Bronchial epithelial cell (primary cell): ENCODE measurements around the gene SPHK2. TPM values are rescaled to one million over a fixed set of nuclear protein-coding genes. Genes with fewer than 3 reads are reported as not detected.

Experiments used
- DNase-seq: peaks from one replicate; pipeline ENCODE4 v3.0.0-alpha.2; 2010; ENCODE audit warnings: low read depth
- FAIRE-seq: peaks from 2 replicates; lab custom pipeline; 2011; peaks lifted over from hg19 to GRCh38; lab: Jason Lieb, UNC
- H3K27me3 ChIP-seq: 2 replicates; pipeline ENCODE4 v1.5.1; 2011; ENCODE audit warnings: low read length; ENCODE audit not compliant: control insufficient read depth, insufficient read depth
- H3K36me3 ChIP-seq: 2 replicates; pipeline ENCODE4 v1.5.1; 2011; ENCODE audit warnings: low read length; ENCODE audit not compliant: control insufficient read depth, insufficient read depth
- H3K4me3 ChIP-seq: 2 replicates; pipeline ENCODE4 v1.5.1; 2011; ENCODE audit warnings: mild to moderate bottlenecking, low read depth, low read length, control low read depth
- CTCF ChIP-seq: IDR thresholded peaks from 2 replicates; pipeline ENCODE4 v1.5.1; 2011; ENCODE audit warnings: mild to moderate bottlenecking, moderate library complexity, low read length, control low read depth, inconsistent platforms; ENCODE audit not compliant: insufficient read depth, severe bottlenecking
- total RNA-seq: library from RNA; depleted of rRNA; stranded (reverse); fragments of >200 nt; gene quantifications from 2 replicates; pipeline ENCODE4 v1.2.1, GENCODE V29; 2014

The SPHK2 gene
- total RNA-seq, 1 donor from 2014 or later = 3.4 TPM

- Histone ChIP-seq H3K36me3 (peaks cover 7% of the 10 kb centered on the region), H3K27me3 (no peaks in the 10 kb centered on the region), H3K4me3 (no peak overlapping the region)
- no peak for FAIRE-seq
- no peak for TF ChIP-seq CTCF
- peak; percentile 40 for DNase-seq
Measured at GRCh38 chr19:48633148-48634035, 14.1 kb downstream of the SPHK2 start.

- no peak for TF ChIP-seq CTCF
- no peak for FAIRE-seq
- DNase-seq = no peak
- peaks cover 7% of the 10 kb centered on the region for H3K36me3 ChIP-seq
- H3K27me3 ChIP-seq = no peaks in the 10 kb centered on the region
- H3K4me3 ChIP-seq = no peak overlapping the region
Measured at GRCh38 chr19:48634036-48634342, 14.7 kb downstream of the SPHK2 start.

GRCh38 chr19:48634424-48635262, 15.3 kb downstream of the SPHK2 start:
- no peak for FAIRE-seq
- TF ChIP-seq CTCF = no peak
- no peaks in the 10 kb centered on the region for H3K27me3 ChIP-seq
- peaks cover 7% of the 10 kb centered on the region for H3K36me3 ChIP-seq
- DNase-seq = peak; percentile 80
- peak overlapping the region; percentile 58 for H3K4me3 ChIP-seq

- Histone ChIP-seq H3K27me3 (no peaks in the 10 kb centered on the region), H3K36me3 (peaks cover 4% of the 10 kb centered on the region), H3K4me3 (peak overlapping the region; percentile 58)
- FAIRE-seq (no peak), DNase-seq (no peak)
- no peak for TF ChIP-seq CTCF
Measured at GRCh38 chr19:48635263-48635965, 16.1 kb downstream of the SPHK2 start.

GRCh38 chr19:48635966-48636858, 16.9 kb downstream of the SPHK2 start:
- Histone ChIP-seq H3K27me3 (no peaks in the 10 kb centered on the region), H3K36me3 (peaks cover 2% of the 10 kb centered on the region), H3K4me3 (peak overlapping the region; percentile 58)
- no peak for DNase-seq
- no peak for TF ChIP-seq CTCF
- FAIRE-seq = no peak
